HepG2 (cell line): Measurements from ENCODE around the gene LRRC3. TPM values are rescaled to one million over a fixed set of nuclear protein-coding genes. Genes with fewer than 3 reads are reported as not detected.

Source experiments
- E2F1 ChIP-seq: sonication (generic); formaldehyde crosslinking; IDR thresholded peaks from 2 replicates; pipeline ENCODE4 v1.5.0; 2020; ENCODE audit warnings: missing genetic modification reagents
- FIP1L1 ChIP-seq: fragments of 200-400 bp; formaldehyde crosslinking; IDR thresholded peaks from 2 replicates; pipeline ENCODE4 v1.6.1; 2018; ENCODE audit warnings: low read depth, mild to moderate bottlenecking, low read length, moderate library complexity, borderline replicate concordance; ENCODE audit not compliant: insufficient read depth
- FOSL2 ChIP-seq: sonication (generic); formaldehyde crosslinking; IDR thresholded peaks from 2 replicates; pipeline ENCODE4 v1.4.0; 2020; ENCODE audit warnings: missing genetic modification reagents
- GABPB1 ChIP-seq: IDR thresholded peaks from 2 replicates; pipeline ENCODE4 v1.6.1; 2016; ENCODE audit warnings: mild to moderate bottlenecking, missing genetic modification reagents, moderate library complexity, missing compliant biosample characterization
- GLI4 ChIP-seq: sonication (generic); formaldehyde crosslinking; IDR thresholded peaks from 2 replicates; pipeline ENCODE4 v1.5.1; 2020; ENCODE audit warnings: missing genetic modification reagents, mild to moderate bottlenecking, moderate library complexity, borderline replicate concordance
- KDM1A ChIP-seq: IDR thresholded peaks from 2 replicates; pipeline ENCODE4 v1.6.1; 2016; ENCODE audit warnings: missing compliant biosample characterization
- LBX2 ChIP-seq: sonication (generic); formaldehyde crosslinking; IDR thresholded peaks from 2 replicates; pipeline ENCODE4 v1.5.0; 2020; ENCODE audit warnings: missing genetic modification reagents, mild to moderate bottlenecking, borderline replicate concordance
- NFYC ChIP-seq: IDR thresholded peaks from 2 replicates; pipeline ENCODE4 v1.6.1; 2016; ENCODE audit warnings: missing genetic modification reagents, missing compliant biosample characterization
- NR3C1 ChIP-seq: sonication (generic); formaldehyde crosslinking; IDR thresholded peaks from 2 replicates; pipeline ENCODE4 v1.4.0; 2020; ENCODE audit warnings: missing genetic modification reagents
- RBAK ChIP-seq: sonication (generic); formaldehyde crosslinking; IDR thresholded peaks from 2 replicates; pipeline ENCODE4 v1.5.1; 2020; ENCODE audit warnings: mild to moderate bottlenecking, missing genetic modification reagents
- XBP1 ChIP-seq: sonication (generic); formaldehyde crosslinking; IDR thresholded peaks from 2 replicates; pipeline ENCODE4 v1.5.0; 2020; ENCODE audit warnings: missing genetic modification reagents
- ZFX ChIP-seq: sonication (generic); formaldehyde crosslinking; IDR thresholded peaks from 2 replicates; pipeline ENCODE4 v1.4.0; 2020; ENCODE audit warnings: mild to moderate bottlenecking, low read depth, missing genetic modification reagents, moderate library complexity
- ZNF142 ChIP-seq: sonication (generic); formaldehyde crosslinking; IDR thresholded peaks from 2 replicates; pipeline ENCODE4 v1.4.0; 2020; ENCODE audit warnings: missing genetic modification reagents
- ZNF225 ChIP-seq: sonication (generic); formaldehyde crosslinking; IDR thresholded peaks from 2 replicates; pipeline ENCODE4 v1.4.0; 2020; ENCODE audit warnings: mild to moderate bottlenecking, missing genetic modification reagents
- ZNF543 ChIP-seq: sonication (generic); formaldehyde crosslinking; IDR thresholded peaks from 2 replicates; pipeline ENCODE4 v1.4.0; 2020; ENCODE audit warnings: mild to moderate bottlenecking, missing genetic modification reagents
- ZNF547 ChIP-seq: sonication (generic); formaldehyde crosslinking; IDR thresholded peaks from 2 replicates; pipeline ENCODE4 v1.5.1; 2020; ENCODE audit warnings: mild to moderate bottlenecking, missing genetic modification reagents
- ZNF563 ChIP-seq: sonication (generic); formaldehyde crosslinking; IDR thresholded peaks from 2 replicates; pipeline ENCODE4 v1.8.0; 2022; ENCODE audit warnings: mild to moderate bottlenecking, moderate library complexity, missing genetic modification reagents
- ZNF598 ChIP-seq: sonication (generic); formaldehyde crosslinking; IDR thresholded peaks from 2 replicates; pipeline ENCODE4 v1.5.1; 2020; ENCODE audit warnings: mild to moderate bottlenecking, missing genetic modification reagents, borderline replicate concordance
- ZNF605 ChIP-seq: sonication (generic); formaldehyde crosslinking; IDR thresholded peaks from 2 replicates; pipeline ENCODE4 v1.8.0; 2022; ENCODE audit warnings: mild to moderate bottlenecking, missing genetic modification reagents
- ZNF678 ChIP-seq: sonication (generic); formaldehyde crosslinking; IDR thresholded peaks from 2 replicates; pipeline ENCODE4 v1.4.0; 2020; ENCODE audit warnings: mild to moderate bottlenecking, missing genetic modification reagents
- ZNF737 ChIP-seq: sonication (generic); formaldehyde crosslinking; IDR thresholded peaks from 2 replicates; pipeline ENCODE4 v1.5.0; 2020; ENCODE audit warnings: missing genetic modification reagents, mild to moderate bottlenecking, borderline replicate concordance
- polyA plus RNA-seq, 8 experiments: library from polyadenylated mRNA; depleted of rRNA in 3 of 8; stranded (reverse) in 7 of 8; unstranded in 1 of 8; fragments of >200 nt; fragmentation: Illumina TruSeq in 4 of 8; extraction: Trizol in 4 of 8; gene quantifications; 2 replicates each; pipeline versions ENCODE4 v1.2.1 to v1.2.3, GENCODE V29; 2011 to 2016; ENCODE audit warnings: low read depth in 4 of 8, missing spikeins in 1 of 8, mixed read lengths in 1 of 8; ENCODE audit not compliant: insufficient read depth in 1 of 8
- total RNA-seq, 5 experiments: library from RNA; depleted of rRNA; stranded (reverse); fragments of >200 nt; fragmentation: Illumina TruSeq; extraction: Trizol; gene quantifications; 2 replicates each; pipeline ENCODE4 v1.2.3, GENCODE V29; 2016; ENCODE audit warnings: low read depth in 1 of 5

The LRRC3 gene
- total and polyA plus RNA-seq, 2 of the 13 experiments (the other 11 are each of a cell fraction or from before 2014, with no cell fraction given) = 4.8 to 16.5 TPM

GRCh38 chr21:44441581-44442265, 13.6 kb upstream of the LRRC3 start (continued):
- TF ChIP-seq ZNF142 (CRISPR knock-in tag) (0 out of 2 replicates have a peak, but pooled peaks have one; percentile 4), FIP1L1 (no peak), LBX2 (CRISPR knock-in tag) (no peak), KDM1A (CRISPR knock-in tag) (no peak), NR3C1 (CRISPR knock-in tag) (no peak), ZNF547 (CRISPR knock-in tag) (peak; percentile 58; the same call in 1 of the 2 replicates), ZNF543 (CRISPR knock-in tag) (no peak), ZNF225 (CRISPR knock-in tag) (no peak), GLI4 (CRISPR knock-in tag) (no peak), GABPB1 (CRISPR knock-in tag) (no peak), ZNF678 (CRISPR knock-in tag) (no peak), ZFX (peak; percentile 40), FOSL2 (CRISPR knock-in tag) (no peak), XBP1 (CRISPR knock-in tag) (no peak), ZNF737 (CRISPR knock-in tag) (no peak), E2F1 (CRISPR knock-in tag) (no peak), ZNF563 (no peak), NFYC (no peak), ZNF598 (0 out of 2 replicates have a peak, but pooled peaks have one; percentile 17), ZNF605 (CRISPR knock-in tag) (no peak), RBAK (CRISPR knock-in tag) (no peak)
